Lower leg skin (tissue), 3 donors: ENCODE data around the gene PRICKLE1.

Experiments
- CTCF ChIP-seq, 3 donors: fragments of 450-650 bp; IDR thresholded peaks; one replicate each; pipeline ENCODE4 v1.5.1; 2016; ENCODE audit warnings: antibody characterized with exemption in 3 of 3, mild to moderate bottlenecking in 3 of 3, moderate library complexity in 2 of 3
- POLR2A ChIP-seq, 2 donors: fragments of 450-650 bp; IDR thresholded peaks; one replicate each; pipeline ENCODE4 v1.6.1; 2016 to 2017; ENCODE audit warnings: antibody characterized with exemption in 2 of 2, mild to moderate bottlenecking in 1 of 2, moderate library complexity in 1 of 2

- no peak for TF ChIP-seq CTCF (IDR thresholded peaks at IDR 0.05)
- no peak for TF ChIP-seq POLR2A (IDR thresholded peaks at IDR 0.05)
Observed at GRCh38 chr12:42539696-42540095, 49.9 kb downstream of the PRICKLE1 start.
